Kidney (tissue), 14 donors: ENCODE data around the gene ZNF518A. TPM values are rescaled to one million over a fixed set of nuclear protein-coding genes. Genes with fewer than 3 reads are reported as not detected.

Experiments used
- DNase-seq, 5 donors: peaks; one replicate each; pipeline ENCODE4 v3.0.0-alpha.2; 2013 to 2020
- FAIRE-seq: peaks from 2 replicates; lab custom pipeline; 2012; peaks lifted over from hg19 to GRCh38; lab: Jason Lieb, UNC
- H3K27ac ChIP-seq, 2 donors: one replicate each; pipeline ENCODE4 v1.7.0; 2013; ENCODE audit warnings: low read depth in 2 of 2, low read length in 2 of 2, inconsistent platforms in 1 of 2
- H3K27me3 ChIP-seq: one replicate; pipeline ENCODE4 v1.7.1; 2013; ENCODE audit warnings: low read length, inconsistent platforms; ENCODE audit not compliant: control insufficient read depth, insufficient read depth
- H3K36me3 ChIP-seq, 3 donors: one replicate each; pipeline versions ENCODE4 v1.7.0 to v1.7.1; 2013; ENCODE audit warnings: low read length in 3 of 3, control low read depth in 1 of 3, inconsistent platforms in 1 of 3; ENCODE audit not compliant: insufficient read depth in 3 of 3, control insufficient read depth in 2 of 3
- H3K4me1 ChIP-seq, 3 donors: one replicate each; pipeline versions ENCODE4 v1.7.0 to v1.7.1; 2013; ENCODE audit warnings: low read length in 3 of 3, inconsistent platforms in 1 of 3, low read depth in 1 of 3; ENCODE audit not compliant: control insufficient read depth in 2 of 3, insufficient read depth in 2 of 3
- H3K4me3 ChIP-seq, 3 donors: one replicate each; pipeline versions ENCODE4 v1.7.0 to v1.8.1; 2013; ENCODE audit warnings: low read length in 3 of 3, control low read depth in 1 of 3, inconsistent platforms in 1 of 3
- H3K9ac ChIP-seq, 3 donors: one replicate each; pipeline versions ENCODE4 v1.7.0 to v1.7.1; 2013; ENCODE audit warnings: low read length in 3 of 3, control low read depth in 1 of 3, inconsistent platforms in 1 of 3
- H3K9me3 ChIP-seq, 3 donors: one replicate each; pipeline versions ENCODE4 v1.7.0 to v1.7.1; 2013; ENCODE audit warnings: low read length in 3 of 3, control low read depth in 1 of 3, inconsistent platforms in 1 of 3; ENCODE audit not compliant: control insufficient read depth in 2 of 3, insufficient read depth in 1 of 3
- intact Hi-C: fragments of 100-400 bp; cut with DNase I; formaldehyde crosslinking; loops from one replicate; pipeline ENCODE4 v1.11.1; 2022
- polyA plus RNA-seq: library from polyadenylated mRNA; stranded (reverse); fragments of 350-450 nt; fragmentation: Illumina TruSeq; extraction: RNeasy Lipid Tissue Mini Kit (QIAGEN cat#74804); gene quantifications from one replicate; pipeline ENCODE4 v1.2.3, GENCODE V29; 2014; ENCODE audit warnings: low read depth, low replicate concordance; ENCODE audit not compliant: insufficient read depth
- total RNA-seq: library from RNA; stranded (reverse); fragmentation: NEBNext Ultra II Directional; extraction: Animal tissue kit (Norgen Biotek cat#: 25700); gene quantifications from one replicate; pipeline ENCODE4 v1.2.1, GENCODE V29; 2021
- TF ChIP-seq, protein P1 (sequence below): IDR thresholded peaks from 3 replicates; pipeline ENCODE4 v1.5.1; 2012; ENCODE audit warnings: mild to moderate bottlenecking, moderate library complexity, borderline replicate concordance; ENCODE audit not compliant: insufficient read depth; ENCODE audit errors: extremely low read depth
- donor health status: control.
- donor health status: control.
- donor health status: control.
- donor health status: control.
- donor health status: control.
- donor health status: DM: yes; HTN: yes; CAD: no.
- donor health status: Normal renal cell carcinoma (clear cell type).

ZNF518A gene
- total and polyA plus RNA-seq, 2 donors from 2014 or later: 4.8 to 29.4 TPM

- H3K27me3 ChIP-seq: no peaks in the 10 kb centered on the region
- TF ChIP-seq, protein P1, sequence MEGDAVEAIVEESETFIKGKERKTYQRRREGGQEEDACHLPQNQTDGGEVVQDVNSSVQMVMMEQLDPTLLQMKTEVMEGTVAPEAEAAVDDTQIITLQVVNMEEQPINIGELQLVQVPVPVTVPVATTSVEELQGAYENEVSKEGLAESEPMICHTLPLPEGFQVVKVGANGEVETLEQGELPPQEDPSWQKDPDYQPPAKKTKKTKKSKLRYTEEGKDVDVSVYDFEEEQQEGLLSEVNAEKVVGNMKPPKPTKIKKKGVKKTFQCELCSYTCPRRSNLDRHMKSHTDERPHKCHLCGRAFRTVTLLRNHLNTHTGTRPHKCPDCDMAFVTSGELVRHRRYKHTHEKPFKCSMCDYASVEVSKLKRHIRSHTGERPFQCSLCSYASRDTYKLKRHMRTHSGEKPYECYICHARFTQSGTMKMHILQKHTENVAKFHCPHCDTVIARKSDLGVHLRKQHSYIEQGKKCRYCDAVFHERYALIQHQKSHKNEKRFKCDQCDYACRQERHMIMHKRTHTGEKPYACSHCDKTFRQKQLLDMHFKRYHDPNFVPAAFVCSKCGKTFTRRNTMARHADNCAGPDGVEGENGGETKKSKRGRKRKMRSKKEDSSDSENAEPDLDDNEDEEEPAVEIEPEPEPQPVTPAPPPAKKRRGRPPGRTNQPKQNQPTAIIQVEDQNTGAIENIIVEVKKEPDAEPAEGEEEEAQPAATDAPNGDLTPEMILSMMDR: no peak
- DNase-seq: no peak
- no peak overlapping the region for H3K4me3 ChIP-seq
- no peak overlapping the region for H3K27ac ChIP-seq
- intact Hi-C loops: no loop called here
- no peaks in the 10 kb centered on the region for H3K9me3 ChIP-seq
- H3K9ac ChIP-seq: no peak overlapping the region
- FAIRE-seq: no peak
- H3K36me3 ChIP-seq: no peaks in the 10 kb centered on the region
- no peaks in the 10 kb centered on the region for H3K4me1 ChIP-seq
Measured at GRCh38 chr10:96082748-96083147, 47.3 kb upstream of the ZNF518A start.

DNA sequence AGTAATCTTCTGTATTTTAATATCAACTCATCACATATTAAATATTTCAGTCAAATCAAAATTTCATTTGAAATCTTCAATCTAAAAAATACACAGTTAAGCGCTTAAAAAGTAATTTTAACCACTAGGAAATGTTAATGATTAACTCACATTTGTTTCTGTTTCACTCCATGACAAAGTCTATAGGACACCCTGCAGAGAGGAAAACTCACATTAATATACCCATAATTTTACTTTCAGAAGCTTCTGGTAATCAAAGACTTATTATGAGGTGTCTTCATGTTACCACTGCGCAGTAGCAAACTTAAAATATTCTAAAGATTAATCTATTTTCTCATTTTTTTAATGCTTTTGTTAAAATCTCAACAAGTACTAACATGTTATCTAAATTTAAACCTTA lies 41.0 kb upstream of the ZNF518A start:
- peak overlapping the region; percentile 97 to 98 (median 97) for H3K4me3 ChIP-seq

DNA sequence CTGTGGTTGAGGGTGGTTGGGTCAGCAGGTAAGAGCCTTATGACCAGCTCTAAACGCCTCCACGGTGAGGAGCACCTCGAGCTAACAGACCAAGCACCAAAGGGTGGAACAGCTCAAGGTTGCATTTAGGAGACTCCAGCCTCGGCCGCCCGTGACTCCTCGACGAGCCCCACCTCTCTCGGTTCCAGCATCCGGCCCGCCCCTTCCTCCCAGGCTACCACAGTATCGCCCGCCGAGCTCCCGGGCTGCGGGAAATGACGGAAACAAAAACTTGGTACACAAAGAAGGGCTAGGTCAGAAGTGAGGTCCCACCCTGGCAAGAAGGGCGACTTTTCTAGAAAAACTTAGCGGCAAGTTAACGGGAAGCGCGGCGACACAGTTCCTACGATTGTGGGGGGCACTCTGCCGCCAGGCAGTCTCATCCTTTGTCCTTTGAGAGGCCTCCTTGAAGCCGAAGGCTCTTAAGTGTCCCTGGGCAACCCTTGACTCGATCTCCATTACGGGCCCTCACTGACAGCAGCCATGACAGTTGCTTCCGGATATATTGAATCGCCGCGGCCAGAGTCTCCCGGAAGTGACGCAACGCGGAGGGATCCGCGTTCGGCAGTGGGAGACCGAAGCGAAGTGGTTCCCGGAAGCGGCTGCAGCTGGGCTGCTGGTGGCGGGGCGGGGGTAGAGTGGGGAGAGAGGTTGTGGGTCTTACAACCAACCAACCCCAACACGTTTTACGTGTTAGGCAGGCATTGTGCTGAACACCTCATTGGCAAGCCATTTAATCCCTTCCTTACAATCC lies 40.2 kb upstream of the ZNF518A start:
- H3K36me3 ChIP-seq: no peaks in the 10 kb centered on the region
- H3K9me3 ChIP-seq: peaks cover 0 to 6% (median 0%) of the 10 kb centered on the region in 3 donors
- intact Hi-C loops: no loop called here
- DNase-seq (peak; percentile 95 to 98 (median 98)), FAIRE-seq (no peak)
- peak overlapping the region; percentile 96 for H3K27ac ChIP-seq
- peaks cover 3% of the 10 kb centered on the region for H3K27me3 ChIP-seq
- peak overlapping the region; percentile 63 to 96 (median 85) for H3K9ac ChIP-seq
- TF ChIP-seq, protein P1: peak; percentile 5
- peaks cover 0 to 5% (median 0%) of the 10 kb centered on the region in 3 donors for H3K4me1 ChIP-seq
- peak overlapping the region; percentile 97 to 98 (median 97) for H3K4me3 ChIP-seq

More for the DNA sequence above, 41.0 kb upstream of the ZNF518A start:
- intact Hi-C loops: no loop called here
- peaks cover 0 to 5% (median 0%) of the 10 kb centered on the region in 3 donors for H3K4me1 ChIP-seq
- H3K27ac ChIP-seq: no peak overlapping the region
- H3K9me3 ChIP-seq: peaks cover 0 to 6% (median 0%) of the 10 kb centered on the region in 3 donors
- DNase-seq (peak in 2 of 5 donors; percentile 9 to 26), FAIRE-seq (peak; percentile 72)
- no peaks in the 10 kb centered on the region for H3K36me3 ChIP-seq
- TF ChIP-seq, protein P1: no peak
- peak overlapping the region in 1 of 3 donors; percentile 85 for H3K9ac ChIP-seq
- H3K27me3 ChIP-seq: peaks cover 3% of the 10 kb centered on the region
